Stimulated activated CD4-positive, alpha-beta T cell treated with anti-CD3 and anti-CD28 coated beads, Interleukin-12 subunit alpha, Interleukin-12 subunit beta, amount 100 ng/mL, for 4 hours (primary cell): ENCODE measurements around the gene BCO1.

Experiments
- DNase-seq: peaks from one replicate; pipeline ENCODE4 v3.0.0-alpha.2; 2020

BCO1 gene

GRCh38 chr16:81319221-81319912, 80.9 kb downstream of the BCO1 start:
- DNase-seq: no peak

- DNase-seq: no peak
Measured at GRCh38 chr16:81321039-81321438, 82.5 kb downstream of the BCO1 start.

GRCh38 chr16:81321536-81321935, 83.0 kb downstream of the BCO1 start:
- no peak for DNase-seq

- no peak for DNase-seq
Measured at GRCh38 chr16:81324808-81325207, 86.3 kb downstream of the BCO1 start.

- DNase-seq: no peak
Measured at GRCh38 chr16:81327011-81327410, 88.5 kb downstream of the BCO1 start.

- DNase-seq: no peak
Measured at GRCh38 chr16:81327447-81328196, 89.1 kb downstream of the BCO1 start.

GRCh38 chr16:81329947-81330346, 91.5 kb downstream of the BCO1 start:
- no peak for DNase-seq

- no peak for DNase-seq
Measured at GRCh38 chr16:81333356-81333755, 94.9 kb downstream of the BCO1 start.

- DNase-seq: no peak
Measured at GRCh38 chr16:81335669-81336068, 97.2 kb downstream of the BCO1 start.

- no peak for DNase-seq
Measured at GRCh38 chr16:81337097-81337496, 98.6 kb downstream of the BCO1 start.
